Measurements from ENCODE around the gene ITPRID2. TPM values are rescaled to one million over a fixed set of nuclear protein-coding genes. Genes with fewer than 3 reads are reported as not detected.

Gene ITPRID2
- total and polyA plus RNA-seq, 2 experiments from 2014 or later: 15.9 to 66.5 TPM

DNA sequence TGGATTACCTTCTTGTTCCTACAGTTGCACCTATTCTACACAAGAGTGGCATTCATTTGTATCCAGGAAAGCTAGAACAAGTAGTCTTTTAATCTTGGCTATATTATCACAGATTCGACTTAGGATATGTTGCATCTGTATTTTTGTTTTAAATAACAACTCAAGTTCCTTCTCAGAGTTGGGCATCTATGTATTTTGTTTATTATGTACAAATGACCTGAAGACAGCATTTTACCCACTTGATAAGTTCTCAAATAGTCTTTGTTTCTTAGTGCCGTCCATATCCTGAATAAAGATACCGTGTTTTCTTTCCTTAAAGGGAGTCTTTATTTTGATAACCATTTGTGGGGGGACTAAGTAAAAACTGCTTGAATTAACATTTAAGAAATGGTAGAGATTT lies 2.9 kb downstream of the ITPRID2 start:
- TF ChIP-seq, protein P1, sequence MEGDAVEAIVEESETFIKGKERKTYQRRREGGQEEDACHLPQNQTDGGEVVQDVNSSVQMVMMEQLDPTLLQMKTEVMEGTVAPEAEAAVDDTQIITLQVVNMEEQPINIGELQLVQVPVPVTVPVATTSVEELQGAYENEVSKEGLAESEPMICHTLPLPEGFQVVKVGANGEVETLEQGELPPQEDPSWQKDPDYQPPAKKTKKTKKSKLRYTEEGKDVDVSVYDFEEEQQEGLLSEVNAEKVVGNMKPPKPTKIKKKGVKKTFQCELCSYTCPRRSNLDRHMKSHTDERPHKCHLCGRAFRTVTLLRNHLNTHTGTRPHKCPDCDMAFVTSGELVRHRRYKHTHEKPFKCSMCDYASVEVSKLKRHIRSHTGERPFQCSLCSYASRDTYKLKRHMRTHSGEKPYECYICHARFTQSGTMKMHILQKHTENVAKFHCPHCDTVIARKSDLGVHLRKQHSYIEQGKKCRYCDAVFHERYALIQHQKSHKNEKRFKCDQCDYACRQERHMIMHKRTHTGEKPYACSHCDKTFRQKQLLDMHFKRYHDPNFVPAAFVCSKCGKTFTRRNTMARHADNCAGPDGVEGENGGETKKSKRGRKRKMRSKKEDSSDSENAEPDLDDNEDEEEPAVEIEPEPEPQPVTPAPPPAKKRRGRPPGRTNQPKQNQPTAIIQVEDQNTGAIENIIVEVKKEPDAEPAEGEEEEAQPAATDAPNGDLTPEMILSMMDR (IDR thresholded peaks at IDR 0.05; ENCODE audit: low read depth, low read length): no peak
- Histone ChIP-seq H3K27ac (no peak overlapping the region), H3K4me3 (peak overlapping the region; percentile 8)

DNA sequence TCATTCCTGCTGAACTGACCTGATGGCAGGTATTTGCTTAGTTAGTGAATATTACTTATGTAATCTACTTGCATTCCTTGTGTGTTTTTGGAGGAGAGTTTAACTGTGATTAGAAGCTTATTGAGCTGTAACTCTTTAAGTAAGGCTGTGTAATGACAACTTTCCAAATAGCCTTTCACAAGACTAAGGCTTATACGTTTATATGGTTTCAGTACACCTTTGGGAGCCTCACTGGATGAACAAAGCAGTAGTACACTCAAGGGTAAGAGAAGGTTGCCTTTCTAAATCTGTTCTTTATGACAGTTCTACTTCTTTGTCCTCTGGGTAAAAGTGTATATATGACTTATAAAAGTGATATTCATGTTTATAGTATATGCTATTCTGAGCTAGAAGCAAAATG lies 4.3 kb downstream of the ITPRID2 start:
- no peak overlapping the region for H3K4me3 ChIP-seq
- peaks cover 28% of the 10 kb centered on the region for H3K36me3 ChIP-seq
- no peaks in the 10 kb centered on the region for H3K27me3 ChIP-seq
- TF ChIP-seq, protein P1 (IDR thresholded peaks at IDR 0.05; ENCODE audit: low read depth, low read length): no peak
- DNase-seq (ENCODE audit: low read depth in 1 of 2, low spot score in 1 of 2): no peak
- H3K27ac ChIP-seq: no peak overlapping the region
- no peaks in the 10 kb centered on the region for H3K9me3 ChIP-seq (ENCODE audit: low read depth)
- H3K4me1 ChIP-seq (ENCODE audit: low read depth): peaks cover 32% of the 10 kb centered on the region

More for the DNA sequence above, 2.9 kb downstream of the ITPRID2 start:
- DNase-seq (ENCODE audit: low read depth in 1 of 2, low spot score in 1 of 2): no peak
- peaks cover 15% of the 10 kb centered on the region for H3K36me3 ChIP-seq
- H3K27me3 ChIP-seq: no peaks in the 10 kb centered on the region
- peaks cover 35% of the 10 kb centered on the region for H3K4me1 ChIP-seq (ENCODE audit: low read depth)
- H3K9me3 ChIP-seq (ENCODE audit: low read depth): no peaks in the 10 kb centered on the region

DNA sequence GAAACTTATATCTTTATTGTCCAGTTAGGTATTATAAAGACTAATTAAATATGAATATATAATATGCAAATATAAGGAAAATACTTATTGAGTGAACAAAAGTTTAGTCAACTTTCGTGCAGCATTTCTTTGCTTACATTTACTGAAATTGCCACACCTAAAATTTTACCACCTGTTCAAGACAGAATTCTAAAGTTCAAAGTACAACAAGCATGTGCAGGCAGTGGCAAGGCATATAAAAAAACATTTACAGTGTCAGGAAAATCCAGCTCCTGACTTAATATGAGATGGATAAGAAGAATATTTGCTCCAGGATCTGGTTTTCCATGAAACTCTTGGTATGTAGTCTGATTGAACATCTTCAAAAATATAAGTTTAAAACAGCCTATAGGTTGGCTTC lies 4.8 kb downstream of the ITPRID2 start:
- no peaks in the 10 kb centered on the region for H3K9me3 ChIP-seq (ENCODE audit: low read depth)
- no peak overlapping the region for H3K27ac ChIP-seq
- H3K36me3 ChIP-seq: peaks cover 33% of the 10 kb centered on the region
- peaks cover 27% of the 10 kb centered on the region for H3K4me1 ChIP-seq (ENCODE audit: low read depth)
- no peak overlapping the region for H3K4me3 ChIP-seq
- DNase-seq (ENCODE audit: low read depth in 1 of 2, low spot score in 1 of 2): no peak
- TF ChIP-seq, protein P1 (IDR thresholded peaks at IDR 0.05; ENCODE audit: low read depth, low read length): no peak
- H3K27me3 ChIP-seq: no peaks in the 10 kb centered on the region

DNA sequence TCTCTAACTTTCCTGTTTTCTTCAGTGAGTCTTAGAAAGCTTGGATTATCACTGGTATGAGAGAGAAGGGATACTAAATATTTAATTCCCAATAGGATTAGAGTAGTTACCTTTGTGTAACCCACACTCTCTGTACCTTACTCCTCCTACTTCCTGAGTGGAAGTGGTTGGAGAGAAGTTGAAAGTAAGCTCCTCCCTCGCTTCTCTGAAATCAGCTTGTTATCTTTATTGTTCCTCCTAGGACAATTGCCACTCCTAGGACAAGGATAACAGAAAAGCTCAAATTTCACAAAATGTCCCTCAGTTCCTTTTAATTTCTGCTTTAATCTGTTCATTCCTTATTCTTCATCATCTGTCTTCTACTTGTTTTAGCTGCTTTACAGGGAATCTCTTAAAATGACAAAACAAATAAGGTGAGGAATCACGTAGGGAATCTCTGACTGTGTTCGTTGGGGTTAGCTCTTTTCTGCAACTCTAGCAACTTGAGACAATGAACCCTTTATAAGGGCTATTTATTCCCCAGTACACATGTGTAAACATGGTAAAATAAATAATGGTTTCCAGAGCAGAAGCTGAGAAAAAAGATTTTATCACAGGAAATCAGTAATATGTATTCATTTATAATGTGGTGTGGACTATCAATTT lies 8.6 kb downstream of the ITPRID2 start:
- no peak overlapping the region for H3K4me3 ChIP-seq
- DNase-seq (ENCODE audit: low read depth in 1 of 2, low spot score in 1 of 2): no peak
- H3K9me3 ChIP-seq (ENCODE audit: low read depth): no peaks in the 10 kb centered on the region
- H3K4me1 ChIP-seq (ENCODE audit: low read depth): peaks cover 12% of the 10 kb centered on the region
- no peaks in the 10 kb centered on the region for H3K27me3 ChIP-seq
- TF ChIP-seq, protein P1 (IDR thresholded peaks at IDR 0.05; ENCODE audit: low read depth, low read length): no peak
- H3K36me3 ChIP-seq: peaks cover 49% of the 10 kb centered on the region
- H3K27ac ChIP-seq: no peak overlapping the region

DNA sequence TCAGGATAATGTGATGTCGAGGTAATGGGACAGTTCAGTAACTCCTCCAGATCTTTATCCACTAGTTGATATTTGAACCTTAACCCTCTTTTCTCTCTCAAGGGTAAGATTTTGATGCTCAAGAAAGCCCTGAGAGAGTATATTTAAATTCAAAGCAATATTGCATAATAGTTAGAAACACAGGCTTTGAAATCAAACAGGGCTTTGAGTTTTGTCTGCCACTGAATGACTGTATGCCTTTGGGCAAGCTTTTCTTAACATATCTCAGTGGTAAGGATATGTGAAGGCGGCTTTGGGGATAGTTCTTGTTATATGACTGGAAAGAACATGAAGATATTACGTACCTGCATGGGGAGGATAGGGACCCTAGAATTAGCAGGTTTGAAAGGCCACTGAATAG lies 11.1 kb downstream of the ITPRID2 start:
- H3K27ac ChIP-seq: no peak overlapping the region
- DNase-seq (ENCODE audit: low read depth in 1 of 2, low spot score in 1 of 2): no peak
- H3K27me3 ChIP-seq: no peaks in the 10 kb centered on the region
- no peaks in the 10 kb centered on the region for H3K9me3 ChIP-seq (ENCODE audit: low read depth)
- peaks cover 59% of the 10 kb centered on the region for H3K36me3 ChIP-seq
- no peak overlapping the region for H3K4me3 ChIP-seq
- TF ChIP-seq, protein P1 (IDR thresholded peaks at IDR 0.05; ENCODE audit: low read depth, low read length): no peak
- H3K4me1 ChIP-seq (ENCODE audit: low read depth): no peaks in the 10 kb centered on the region

Data from cardiac muscle cell (in vitro differentiated cells and primary cell).